CD4-positive, alpha-beta T cell treated with Interleukin-2 at 100 ng/mL for 4 hours (primary cell): ENCODE measurements around the gene SWI5.

ENCODE experiments used
- DNase-seq: peaks from one replicate; pipeline ENCODE4 v3.0.0-alpha.2; 2020; ENCODE audit warnings: low spot score

Gene SWI5

GRCh38 chr9:128321343-128321742, 45.3 kb downstream of the SWI5 start:
- no peak for DNase-seq

GRCh38 chr9:128321879-128322403, 45.9 kb downstream of the SWI5 start:
- no peak for DNase-seq

GRCh38 chr9:128322404-128323211, 46.5 kb downstream of the SWI5 start, which contains the start of the genes COQ4 and TRUB2:
Gene COQ4, plus strand, starts transcription at chr9:128322839. Its CDS starts 20 bp downstream, at chr9:128322859.
Gene TRUB2, minus strand, starts transcription at chr9:128322447. Its CDS starts 39 bp downstream, at chr9:128322408.
- peak; percentile 93 for DNase-seq

- peak; percentile 34 for DNase-seq
Measured at GRCh38 chr9:128323212-128323730, 47.2 kb downstream of the SWI5 start.

GRCh38 chr9:128323791-128324190, 47.7 kb downstream of the SWI5 start:
- no peak for DNase-seq

GRCh38 chr9:128324401-128324800, 48.3 kb downstream of the SWI5 start:
- no peak for DNase-seq

- no peak for DNase-seq
Measured at GRCh38 chr9:128325629-128326028, 49.6 kb downstream of the SWI5 start.

GRCh38 chr9:128333451-128333869, 57.4 kb downstream of the SWI5 start:
- DNase-seq, result no peak

GRCh38 chr9:128335161-128335560, 59.1 kb downstream of the SWI5 start:
- no peak for DNase-seq

GRCh38 chr9:128335914-128336313, 59.8 kb downstream of the SWI5 start:
- no peak for DNase-seq

- DNase-seq, result no peak
Measured at GRCh38 chr9:128337936-128338335, 61.9 kb downstream of the SWI5 start.
